C4-2B (cell line): ENCODE data around the gene SMIM29.

Experiments used
- CTCF ChIP-seq: fragments of 450-650 bp; conservative IDR thresholded peaks from 2 replicates; pipeline ENCODE4 v1.5.1; 2017; ENCODE audit warnings: mild to moderate bottlenecking
- ZFX ChIP-seq: fragments of 450-650 bp; IDR thresholded peaks from 2 replicates; pipeline ENCODE4 v1.6.1; 2017

DNA sequence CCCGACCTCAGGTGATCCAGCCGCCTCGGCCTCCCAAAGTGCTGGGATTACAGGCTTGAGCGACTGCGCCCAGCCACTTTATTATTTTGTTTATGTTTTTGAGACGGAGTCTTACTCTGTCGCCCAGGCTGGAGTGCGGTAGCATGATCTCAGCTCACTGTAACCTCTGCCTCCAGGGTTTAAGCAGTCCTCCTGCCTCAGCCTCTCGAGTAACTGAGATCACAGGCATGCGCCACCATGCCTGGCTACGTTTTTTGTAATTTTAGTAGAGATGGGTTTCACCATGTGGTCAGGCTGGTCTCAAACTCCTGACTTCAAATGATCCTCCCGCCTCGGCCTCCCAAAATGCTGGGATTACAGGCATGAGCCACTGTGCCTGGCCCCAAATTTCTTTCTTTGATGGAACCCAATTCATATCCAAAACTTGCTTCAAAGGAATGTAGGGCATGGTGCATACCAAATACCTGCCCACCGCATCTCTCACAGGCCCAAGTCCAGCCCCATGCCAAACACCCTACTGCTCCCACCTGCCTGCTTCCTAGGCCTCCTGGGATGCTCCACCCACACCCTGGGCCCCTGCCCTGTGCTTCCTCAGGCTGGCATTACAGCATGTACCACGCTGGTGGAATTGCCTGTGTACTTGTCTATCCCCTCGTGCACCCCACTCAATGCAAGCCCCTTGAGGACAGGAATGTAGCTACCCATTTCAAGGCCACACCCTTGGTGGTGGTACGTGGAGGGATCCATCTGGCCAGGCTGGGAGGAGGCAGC lies 17.1 kb downstream of the SMIM29 start:
- TF ChIP-seq CTCF (no peak), ZFX (no peak)
